ENCODE data around the gene MS4A1. TPM values are rescaled to one million over a fixed set of nuclear protein-coding genes. Genes with fewer than 3 reads are reported as not detected.
"Not testable (repeated sequence)": the region's sequence is repeated elsewhere in the genome, so short reads cannot be mapped to it uniquely, and the experiment has no call there.

MS4A1 gene
- total RNA-seq, 6 donors from 2014 or later = 0.15 to 2.5 (median 1.5) TPM; not detected in 1

DNA sequence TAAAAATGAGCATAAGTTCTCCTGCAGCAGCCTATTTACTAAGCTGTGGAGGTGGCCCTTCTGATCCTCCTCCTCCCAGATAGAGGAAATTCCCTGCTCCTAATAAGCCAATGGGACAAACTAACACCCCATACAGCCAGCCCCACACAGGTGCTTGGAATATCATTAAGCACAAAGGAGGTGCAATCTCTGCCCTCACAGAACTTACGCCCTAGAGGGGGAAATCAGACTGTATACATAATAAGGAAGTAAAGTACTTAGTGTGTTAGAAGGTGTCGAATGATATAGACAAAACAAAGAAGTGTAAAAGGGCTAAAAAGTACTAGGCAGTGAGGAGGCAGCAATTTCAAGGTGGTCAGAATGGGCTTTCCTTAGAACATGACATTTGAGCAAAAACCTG lies 42.8 kb downstream of the MS4A1 start:
- 50 to 78% methylated on average over 2 of the region's 2 CpGs for WGBS, 2 donors
- Histone ChIP-seq H3K27ac (no peak overlapping the region), H3K4me1 (no peaks in the 10 kb centered on the region), H3K9me3 (no peaks in the 10 kb centered on the region), H3K27me3 (no peaks in the 10 kb centered on the region), H3K36me3 (no peaks in the 10 kb centered on the region), H3K4me3 (no peak overlapping the region)
- ATAC-seq (ENCODE audit: low FRiP score in 2 of 2) (peak in 1 of 2 donors; percentile 17), DNase-seq (no peak)
- TF ChIP-seq, protein P1, sequence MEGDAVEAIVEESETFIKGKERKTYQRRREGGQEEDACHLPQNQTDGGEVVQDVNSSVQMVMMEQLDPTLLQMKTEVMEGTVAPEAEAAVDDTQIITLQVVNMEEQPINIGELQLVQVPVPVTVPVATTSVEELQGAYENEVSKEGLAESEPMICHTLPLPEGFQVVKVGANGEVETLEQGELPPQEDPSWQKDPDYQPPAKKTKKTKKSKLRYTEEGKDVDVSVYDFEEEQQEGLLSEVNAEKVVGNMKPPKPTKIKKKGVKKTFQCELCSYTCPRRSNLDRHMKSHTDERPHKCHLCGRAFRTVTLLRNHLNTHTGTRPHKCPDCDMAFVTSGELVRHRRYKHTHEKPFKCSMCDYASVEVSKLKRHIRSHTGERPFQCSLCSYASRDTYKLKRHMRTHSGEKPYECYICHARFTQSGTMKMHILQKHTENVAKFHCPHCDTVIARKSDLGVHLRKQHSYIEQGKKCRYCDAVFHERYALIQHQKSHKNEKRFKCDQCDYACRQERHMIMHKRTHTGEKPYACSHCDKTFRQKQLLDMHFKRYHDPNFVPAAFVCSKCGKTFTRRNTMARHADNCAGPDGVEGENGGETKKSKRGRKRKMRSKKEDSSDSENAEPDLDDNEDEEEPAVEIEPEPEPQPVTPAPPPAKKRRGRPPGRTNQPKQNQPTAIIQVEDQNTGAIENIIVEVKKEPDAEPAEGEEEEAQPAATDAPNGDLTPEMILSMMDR (IDR thresholded peaks at IDR 0.05) = no peak
- TF ChIP-seq POLR2A (IDR thresholded peaks at IDR 0.05) (no peak), POLR2AphosphoS5 (IDR thresholded peaks at IDR 0.05) (no peak), EP300 (IDR thresholded peaks at IDR 0.05) (no peak)

DNA sequence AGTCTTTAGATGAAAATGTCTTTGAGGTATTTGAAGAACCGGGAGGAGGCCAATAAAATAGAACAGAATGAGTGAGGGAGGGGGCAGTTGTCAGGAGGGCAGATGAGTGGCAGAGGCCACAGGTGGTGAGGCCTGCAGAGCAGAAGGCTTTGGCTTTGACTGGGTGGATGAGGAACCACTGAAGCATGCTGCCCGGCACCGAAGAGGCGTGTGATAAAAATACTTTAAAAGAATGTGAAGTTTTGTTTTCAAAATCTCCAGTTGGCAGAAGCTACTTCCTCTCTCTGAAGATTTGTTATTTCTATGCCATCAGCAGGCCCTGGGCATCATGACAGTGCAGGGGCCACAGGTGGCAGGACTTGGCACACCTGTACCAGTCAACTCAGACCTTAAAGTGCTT lies 43.2 kb downstream of the MS4A1 start:
- H3K36me3 ChIP-seq = no peaks in the 10 kb centered on the region
- no peaks in the 10 kb centered on the region for H3K27me3 ChIP-seq
- TF ChIP-seq POLR2AphosphoS5 (IDR thresholded peaks at IDR 0.05) (no peak), EP300 (IDR thresholded peaks at IDR 0.05) (no peak)
- H3K27ac ChIP-seq = no peak overlapping the region
- H3K9me3 ChIP-seq = no peaks in the 10 kb centered on the region
- H3K4me3 ChIP-seq = no peak overlapping the region
- H3K4me1 ChIP-seq = no peaks in the 10 kb centered on the region
- WGBS, 2 donors = 46 to 50% methylated on average over 4 of the region's 4 CpGs
- ATAC-seq (ENCODE audit: low FRiP score in 2 of 2) (peak in 1 of 2 donors; percentile 31), DNase-seq (peak in 1 of 2 donors; percentile 22)

DNA sequence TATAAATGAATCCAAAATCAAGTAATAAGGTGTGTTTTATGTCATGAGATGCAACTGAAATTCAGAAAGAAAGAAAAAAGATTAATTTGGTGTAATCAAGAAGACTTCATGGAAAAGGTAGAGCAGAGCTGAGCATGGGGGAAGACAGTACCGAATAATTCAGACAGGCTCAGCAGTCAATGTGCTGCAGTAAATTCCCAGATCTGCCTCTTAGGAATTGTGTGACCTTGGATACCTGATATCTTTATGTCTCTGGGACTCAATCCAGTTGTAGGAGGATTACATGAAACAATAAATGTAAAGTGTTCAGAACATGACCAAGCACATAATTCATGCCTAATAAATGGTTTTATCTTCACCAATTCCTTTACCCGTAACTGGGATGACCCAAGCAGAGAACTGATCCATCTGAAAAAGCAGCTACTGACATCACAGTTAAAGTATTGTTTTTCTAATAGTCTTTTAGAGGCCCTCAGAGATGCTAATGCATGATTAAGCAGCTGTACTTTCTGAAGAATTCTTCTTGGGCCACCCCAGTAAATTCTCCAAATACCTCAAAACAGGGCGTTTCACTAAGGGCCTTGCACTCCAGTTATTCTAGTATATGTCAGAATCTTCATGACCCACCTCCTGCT lies 44.7 kb downstream of the MS4A1 start:
- Histone ChIP-seq H3K4me1 (no peaks in the 10 kb centered on the region), H3K9me3 (no peaks in the 10 kb centered on the region), H3K36me3 (no peaks in the 10 kb centered on the region), H3K4me3 (no peak overlapping the region), H3K27ac (no peak overlapping the region), H3K27me3 (no peaks in the 10 kb centered on the region)
- DNase-seq = no peak
- ATAC-seq (ENCODE audit: low FRiP score in 2 of 2) = no peak
- WGBS, 2 donors = 71 to 77% methylated on average over 3 of the region's 3 CpGs
- TF ChIP-seq EP300 (IDR thresholded peaks at IDR 0.05) = no peak
- no peak for TF ChIP-seq POLR2AphosphoS5 (IDR thresholded peaks at IDR 0.05)
- no peak for TF ChIP-seq POLR2A (IDR thresholded peaks at IDR 0.05)
- TF ChIP-seq, protein P1 (IDR thresholded peaks at IDR 0.05) = no peak

DNA sequence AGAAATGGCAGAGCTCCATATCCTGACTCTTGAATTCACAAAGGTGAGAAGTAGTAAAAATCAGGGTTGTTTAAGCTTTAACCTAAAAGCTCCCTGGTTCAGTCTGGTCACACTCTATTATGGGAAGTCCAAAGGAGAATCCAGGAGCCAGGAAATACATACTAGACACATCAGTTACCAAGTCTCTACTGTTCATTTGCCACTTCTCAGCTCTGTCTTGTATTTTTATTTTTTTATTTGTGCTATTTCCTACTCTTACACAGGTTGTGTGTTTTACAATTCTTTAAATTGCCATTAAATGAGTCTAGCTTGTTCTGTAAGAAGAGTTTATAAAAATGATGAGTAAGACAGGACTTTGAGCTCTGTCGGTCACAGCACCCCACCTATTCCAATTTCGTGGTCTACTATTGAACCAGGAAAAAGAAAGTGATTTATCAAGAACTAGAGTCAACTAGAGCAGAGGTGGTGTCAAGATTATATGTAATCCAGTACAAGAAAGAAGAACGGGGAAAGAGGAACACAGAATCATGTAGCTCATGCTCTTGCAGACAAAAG lies 46.7 kb downstream of the MS4A1 start:
- no peaks in the 10 kb centered on the region for H3K36me3 ChIP-seq
- no peak overlapping the region for H3K27ac ChIP-seq
- H3K4me3 ChIP-seq = no peak overlapping the region
- H3K9me3 ChIP-seq = no peaks in the 10 kb centered on the region
- ATAC-seq (ENCODE audit: low FRiP score in 2 of 2) (no peak), DNase-seq (no peak)
- WGBS, 2 donors = 67 to 68% methylated on average over 3 of the region's 3 CpGs
- TF ChIP-seq, protein P1 (IDR thresholded peaks at IDR 0.05) = no peak
- TF ChIP-seq EP300 (IDR thresholded peaks at IDR 0.05) = no peak
- no peak for TF ChIP-seq POLR2A (IDR thresholded peaks at IDR 0.05)
- TF ChIP-seq POLR2AphosphoS5 (IDR thresholded peaks at IDR 0.05) = no peak
- no peaks in the 10 kb centered on the region for H3K4me1 ChIP-seq
- no peaks in the 10 kb centered on the region for H3K27me3 ChIP-seq

DNA sequence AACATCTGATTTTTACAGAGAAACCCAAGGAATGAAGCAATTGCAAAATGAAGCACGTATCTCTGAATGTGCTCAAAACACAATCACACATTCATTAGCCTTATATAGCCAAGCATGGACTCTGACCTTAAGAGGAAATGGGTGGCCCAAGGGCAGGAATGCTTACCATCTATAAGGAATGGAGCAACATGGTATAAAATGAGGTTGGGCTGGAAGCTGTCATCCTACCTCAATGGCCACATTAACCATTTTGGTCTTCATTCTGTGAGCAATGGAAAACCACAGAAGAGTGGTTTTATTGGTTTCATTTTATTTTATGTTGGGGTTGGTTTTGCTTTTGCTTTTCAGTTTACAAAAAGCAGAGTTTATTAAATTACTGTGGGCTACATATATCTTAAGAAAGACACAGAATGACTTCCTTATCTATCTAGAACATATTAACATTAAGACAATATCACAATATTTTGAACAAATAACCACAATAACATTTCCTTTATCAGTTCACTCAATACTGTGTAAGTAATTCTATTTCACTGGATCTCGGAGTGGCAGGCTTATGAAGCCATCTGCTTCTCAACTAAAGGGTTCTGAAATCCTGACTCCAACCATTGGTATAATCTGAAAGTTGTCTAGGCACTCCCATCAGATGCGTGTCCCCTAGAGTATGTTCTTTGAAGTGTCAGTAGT lies 48.7 kb downstream of the MS4A1 start:
- WGBS, 2 donors = 76 to 77% methylated on average over 3 of the region's 3 CpGs
- Histone ChIP-seq H3K27ac (no peak overlapping the region), H3K27me3 (no peaks in the 10 kb centered on the region), H3K36me3 (no peaks in the 10 kb centered on the region), H3K4me3 (no peak overlapping the region), H3K9me3 (no peaks in the 10 kb centered on the region), H3K4me1 (no peaks in the 10 kb centered on the region)
- TF ChIP-seq EP300 (IDR thresholded peaks at IDR 0.05) = no peak
- TF ChIP-seq POLR2AphosphoS5 (IDR thresholded peaks at IDR 0.05) = no peak
- TF ChIP-seq, protein P1 (IDR thresholded peaks at IDR 0.05) = no peak
- no peak for TF ChIP-seq POLR2A (IDR thresholded peaks at IDR 0.05)
- DNase-seq (no peak), ATAC-seq (ENCODE audit: low FRiP score in 2 of 2) (no peak)

DNA sequence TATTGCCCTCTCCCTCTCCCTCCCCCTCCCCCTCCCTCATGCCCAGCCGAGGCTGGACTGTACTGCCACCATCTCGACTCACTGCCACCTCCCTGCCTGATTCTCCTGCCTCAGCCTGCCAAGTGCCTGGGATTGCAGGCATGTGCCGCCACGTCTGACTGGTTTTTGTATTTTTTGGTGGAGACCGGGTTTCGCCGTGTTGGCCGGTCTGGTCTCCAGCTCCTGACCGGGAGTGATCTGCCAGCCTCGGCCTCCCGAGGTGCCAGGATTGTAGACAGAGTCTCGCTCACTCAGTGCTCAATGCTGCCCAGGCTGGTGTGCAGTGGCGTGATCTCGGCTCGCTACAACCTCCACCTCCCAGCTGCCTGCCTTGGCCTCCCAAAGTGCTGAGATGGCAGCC lies 54.0 kb downstream of the MS4A1 start:
- not testable (repeated sequence) for H3K36me3 ChIP-seq; H3K4me3 ChIP-seq; H3K4me1 ChIP-seq; H3K27me3 ChIP-seq; H3K27ac ChIP-seq; ATAC-seq (ENCODE audit: low FRiP score in 2 of 2); H3K9me3 ChIP-seq
- peak in 1 of 2 donors; percentile 18 for DNase-seq
- WGBS, 2 donors = 77 to 79% methylated on average over 8 to 15 of the region's 15 CpGs

DNA sequence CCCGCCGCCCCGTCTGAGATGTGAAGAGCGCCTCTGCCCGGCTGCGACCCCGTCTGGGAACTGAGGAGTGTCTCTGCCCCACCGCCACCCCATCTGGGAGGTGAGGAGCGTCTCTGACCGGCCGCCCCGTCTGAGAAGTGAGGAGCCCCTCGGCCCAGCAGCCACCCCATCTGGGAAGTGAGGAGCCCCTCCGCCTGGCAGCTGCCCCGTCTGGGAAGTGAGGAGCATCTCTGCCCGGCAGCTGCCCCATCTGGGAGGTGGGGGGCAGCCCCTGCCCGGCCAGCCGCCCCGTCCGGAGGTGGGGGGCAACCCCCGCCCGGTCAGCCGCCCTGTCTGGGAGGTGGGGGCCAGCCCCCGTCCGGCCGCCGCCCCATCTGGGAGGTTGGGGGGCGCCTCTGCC lies 54.6 kb downstream of the MS4A1 start:
- not testable (repeated sequence) for H3K4me3 ChIP-seq; H3K9me3 ChIP-seq; H3K27ac ChIP-seq; H3K4me1 ChIP-seq; H3K27me3 ChIP-seq; ATAC-seq (ENCODE audit: low FRiP score in 2 of 2); H3K36me3 ChIP-seq
- DNase-seq = peak in 1 of 2 donors; percentile 61
- WGBS, 2 donors = 100% methylated on average over 2 of the region's 28 CpGs; no CpG with 5 or more reads in 1 of the 2 donors

All from upper lobe of left lung (tissue), 6 donors.